ENCODE data around the gene NKX6-1. TPM values are rescaled to one million over a fixed set of nuclear protein-coding genes. Genes with fewer than 3 reads are reported as not detected.
A peak's percentile ranks its signal among the peaks of the same experiment; 100 is the strongest.

Gene NKX6-1
- polyA plus RNA-seq, 2 donors = 2.5 to 8.2 TPM

DNA sequence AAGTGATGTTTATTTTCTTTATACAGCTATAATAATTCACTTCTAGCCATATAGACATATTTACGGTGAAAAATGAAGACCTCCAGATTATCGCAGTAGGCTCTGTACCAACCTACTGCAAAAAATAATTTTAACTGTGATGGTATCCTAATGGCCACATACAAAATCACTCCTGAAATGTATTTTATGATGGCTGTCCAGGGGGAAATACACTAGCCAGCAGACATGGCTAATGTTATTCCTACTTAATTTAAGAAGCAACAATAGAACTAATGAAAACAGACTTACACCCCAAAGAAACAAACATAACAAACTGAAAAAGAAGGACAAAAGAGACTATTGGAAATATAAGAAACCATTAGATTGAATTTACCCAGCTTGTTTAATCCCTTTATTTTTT is 4.6 kb downstream of the NKX6-1 start:
- peaks cover 6 to 15% of the 10 kb centered on the region in 2 donors for H3K4me1 ChIP-seq (ENCODE audit: control insufficient read depth in 2 of 2, insufficient read depth in 2 of 2, low read length in 1 of 2)
- peaks cover 0 to 22% of the 10 kb centered on the region in 2 donors for H3K27me3 ChIP-seq (ENCODE audit: control insufficient read depth in 1 of 2, insufficient read depth in 2 of 2, low read length in 2 of 2)
- WGBS, 2 donors = 47 to 57% methylated on average over 2 of the region's 2 CpGs
- peaks cover 0 to 6% of the 10 kb centered on the region in 2 donors for H3K9me3 ChIP-seq (ENCODE audit: control insufficient read depth in 2 of 2, insufficient read depth in 1 of 2, low read depth in 1 of 2, low read length in 1 of 2)
- peaks cover 0 to 2% of the 10 kb centered on the region in 2 donors for H3K36me3 ChIP-seq (ENCODE audit: control insufficient read depth in 2 of 2, insufficient read depth in 2 of 2, low read length in 1 of 2)
- no peak overlapping the region for H3K4me3 ChIP-seq (ENCODE audit: low read depth in 1 of 2, low read length in 2 of 2)
- H3K27ac ChIP-seq (ENCODE audit: low read depth in 2 of 2, low read length in 1 of 2) = no peak overlapping the region

DNA sequence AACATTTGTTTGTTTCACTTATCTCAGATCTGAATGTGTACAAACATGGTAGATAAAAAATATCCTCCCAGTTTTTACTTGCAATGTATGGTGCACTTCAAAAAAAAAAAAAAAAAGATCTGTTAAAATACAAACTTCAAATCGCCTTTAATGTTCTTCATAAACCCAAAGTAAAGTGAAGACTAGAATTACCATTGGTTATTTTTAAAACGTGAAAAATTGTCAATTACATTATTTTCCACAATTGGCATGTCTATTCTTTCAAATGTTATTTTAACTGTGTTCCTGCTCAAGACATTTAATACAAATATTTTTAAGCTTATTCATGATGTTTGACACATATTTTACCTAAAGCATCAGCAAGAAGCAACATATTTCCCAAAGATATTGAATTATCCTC is 5.0 kb downstream of the NKX6-1 start:
- Histone ChIP-seq H3K27ac (ENCODE audit: low read depth in 2 of 2, low read length in 1 of 2) (no peak overlapping the region), H3K4me3 (ENCODE audit: low read depth in 1 of 2, low read length in 2 of 2) (no peak overlapping the region), H3K9me3 (ENCODE audit: control insufficient read depth in 2 of 2, insufficient read depth in 1 of 2, low read depth in 1 of 2, low read length in 1 of 2) (peaks cover 0 to 6% of the 10 kb centered on the region in 2 donors), H3K27me3 (ENCODE audit: control insufficient read depth in 1 of 2, insufficient read depth in 2 of 2, low read length in 2 of 2) (peaks cover 0 to 19% of the 10 kb centered on the region in 2 donors), H3K36me3 (ENCODE audit: control insufficient read depth in 2 of 2, insufficient read depth in 2 of 2, low read length in 1 of 2) (peaks cover 0 to 2% of the 10 kb centered on the region in 2 donors), H3K4me1 (ENCODE audit: control insufficient read depth in 2 of 2, insufficient read depth in 2 of 2, low read length in 1 of 2) (peaks cover 6 to 15% of the 10 kb centered on the region in 2 donors)
- WGBS, 2 donors = 28 to 34% methylated on average over 2 of the region's 2 CpGs

GRCh38 chr4:84493092-84493850 is 5.8 kb downstream of the NKX6-1 start:
- H3K4me3 ChIP-seq (ENCODE audit: low read depth in 1 of 2, low read length in 2 of 2) = peak overlapping the region; percentile 14 to 38
- 6 to 13% methylated on average over 58 to 62 of the region's 62 CpGs for WGBS, 2 donors
- peaks cover 0 to 2% of the 10 kb centered on the region in 2 donors for H3K36me3 ChIP-seq (ENCODE audit: control insufficient read depth in 2 of 2, insufficient read depth in 2 of 2, low read length in 1 of 2)
- H3K4me1 ChIP-seq (ENCODE audit: control insufficient read depth in 2 of 2, insufficient read depth in 2 of 2, low read length in 1 of 2) = peaks cover 6 to 9% of the 10 kb centered on the region in 2 donors
- H3K27me3 ChIP-seq (ENCODE audit: control insufficient read depth in 1 of 2, insufficient read depth in 2 of 2, low read length in 2 of 2) = peaks cover 0 to 19% of the 10 kb centered on the region in 2 donors
- H3K27ac ChIP-seq (ENCODE audit: low read depth in 2 of 2, low read length in 1 of 2) = peak overlapping the region; percentile 62 to 63
- peaks cover 0 to 6% of the 10 kb centered on the region in 2 donors for H3K9me3 ChIP-seq (ENCODE audit: control insufficient read depth in 2 of 2, insufficient read depth in 1 of 2, low read depth in 1 of 2, low read length in 1 of 2)

DNA sequence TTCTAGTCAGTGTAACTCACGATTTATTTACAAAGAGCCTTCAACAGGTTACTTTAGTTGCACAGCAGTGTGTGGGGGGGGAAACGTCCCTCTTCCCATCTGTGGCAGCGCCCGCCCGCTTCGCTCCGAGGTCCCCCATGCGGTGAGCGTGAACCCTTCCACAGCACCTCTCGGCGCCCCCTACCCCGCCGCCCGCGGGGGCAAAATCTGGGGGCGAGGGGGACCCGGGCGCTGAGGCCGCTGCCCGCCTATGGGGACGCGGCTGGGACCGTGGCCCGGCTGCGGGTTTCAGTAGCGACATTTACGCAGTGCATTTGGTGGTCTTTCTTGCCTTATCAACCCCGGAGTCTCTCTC is 6.4 kb downstream of the NKX6-1 start:
- H3K4me3 ChIP-seq (ENCODE audit: low read depth in 1 of 2, low read length in 2 of 2) = peak overlapping the region in 1 of 2 donors; percentile 38
- H3K27me3 ChIP-seq (ENCODE audit: control insufficient read depth in 1 of 2, insufficient read depth in 2 of 2, low read length in 2 of 2) = peaks cover 0 to 19% of the 10 kb centered on the region in 2 donors
- 9 to 22% methylated on average over 28 of the region's 28 CpGs for WGBS, 2 donors
- H3K36me3 ChIP-seq (ENCODE audit: control insufficient read depth in 2 of 2, insufficient read depth in 2 of 2, low read length in 1 of 2) = peaks cover 0 to 2% of the 10 kb centered on the region in 2 donors
- peaks cover 0 to 6% of the 10 kb centered on the region in 2 donors for H3K9me3 ChIP-seq (ENCODE audit: control insufficient read depth in 2 of 2, insufficient read depth in 1 of 2, low read depth in 1 of 2, low read length in 1 of 2)
- peak overlapping the region; percentile 24 to 63 for H3K27ac ChIP-seq (ENCODE audit: low read depth in 2 of 2, low read length in 1 of 2)
- H3K4me1 ChIP-seq (ENCODE audit: control insufficient read depth in 2 of 2, insufficient read depth in 2 of 2, low read length in 1 of 2) = peaks cover 2 to 7% of the 10 kb centered on the region in 2 donors

DNA sequence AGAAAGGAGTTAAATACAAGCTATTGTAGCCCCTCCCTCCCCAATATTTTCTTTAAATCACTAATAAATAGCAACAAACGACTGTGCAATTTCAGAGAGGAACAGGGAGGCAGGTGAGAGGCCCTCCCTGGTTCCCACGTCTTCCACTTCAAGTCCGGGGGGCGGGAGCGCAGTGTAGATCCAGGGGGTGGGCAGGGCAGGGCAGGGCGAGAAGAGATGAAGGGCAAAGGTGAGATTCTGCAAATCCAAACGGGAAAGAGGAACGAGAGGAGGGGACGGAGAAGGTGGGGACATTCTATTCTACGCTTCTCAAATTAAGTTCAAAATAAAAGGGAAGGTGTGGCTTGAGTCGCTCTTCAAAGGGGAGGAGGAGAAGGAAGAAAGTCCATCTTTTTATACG is 6.8 kb downstream of the NKX6-1 start:
- H3K36me3 ChIP-seq (ENCODE audit: control insufficient read depth in 2 of 2, insufficient read depth in 2 of 2, low read length in 1 of 2) = peaks cover 0 to under 1% of the 10 kb centered on the region in 2 donors
- peak overlapping the region in 1 of 2 donors; percentile 38 for H3K4me3 ChIP-seq (ENCODE audit: low read depth in 1 of 2, low read length in 2 of 2)
- H3K27me3 ChIP-seq (ENCODE audit: control insufficient read depth in 1 of 2, insufficient read depth in 2 of 2, low read length in 2 of 2) = peaks cover 0 to 15% of the 10 kb centered on the region in 2 donors
- peaks cover 0 to 6% of the 10 kb centered on the region in 2 donors for H3K4me1 ChIP-seq (ENCODE audit: control insufficient read depth in 2 of 2, insufficient read depth in 2 of 2, low read length in 1 of 2)
- H3K27ac ChIP-seq (ENCODE audit: low read depth in 2 of 2, low read length in 1 of 2) = peak overlapping the region in 1 of 2 donors; percentile 51
- 25 to 36% methylated on average over 12 of the region's 12 CpGs for WGBS, 2 donors
- peaks cover 0 to 6% of the 10 kb centered on the region in 2 donors for H3K9me3 ChIP-seq (ENCODE audit: control insufficient read depth in 2 of 2, insufficient read depth in 1 of 2, low read depth in 1 of 2, low read length in 1 of 2)

GRCh38 chr4:84491481-84491880 is 7.6 kb downstream of the NKX6-1 start:
- H3K4me1 ChIP-seq (ENCODE audit: control insufficient read depth in 2 of 2, insufficient read depth in 2 of 2, low read length in 1 of 2) = peaks cover 0 to 6% of the 10 kb centered on the region in 2 donors
- peaks cover 0 to 6% of the 10 kb centered on the region in 2 donors for H3K9me3 ChIP-seq (ENCODE audit: control insufficient read depth in 2 of 2, insufficient read depth in 1 of 2, low read depth in 1 of 2, low read length in 1 of 2)
- H3K4me3 ChIP-seq (ENCODE audit: low read depth in 1 of 2, low read length in 2 of 2) = no peak overlapping the region
- no peaks in the 10 kb centered on the region for H3K36me3 ChIP-seq (ENCODE audit: control insufficient read depth in 2 of 2, insufficient read depth in 2 of 2, low read length in 1 of 2)
- WGBS, 2 donors = 41 to 52% methylated on average over 6 of the region's 6 CpGs
- H3K27ac ChIP-seq (ENCODE audit: low read depth in 2 of 2, low read length in 1 of 2) = peak overlapping the region in 1 of 2 donors; percentile 11
- H3K27me3 ChIP-seq (ENCODE audit: control insufficient read depth in 1 of 2, insufficient read depth in 2 of 2, low read length in 2 of 2) = peaks cover 0 to 14% of the 10 kb centered on the region in 2 donors

GRCh38 chr4:84490663-84491062 is 8.4 kb downstream of the NKX6-1 start:
- Histone ChIP-seq H3K27ac (ENCODE audit: low read depth in 2 of 2, low read length in 1 of 2) (no peak overlapping the region), H3K4me3 (ENCODE audit: low read depth in 1 of 2, low read length in 2 of 2) (no peak overlapping the region), H3K9me3 (ENCODE audit: control insufficient read depth in 2 of 2, insufficient read depth in 1 of 2, low read depth in 1 of 2, low read length in 1 of 2) (peaks cover 0 to 6% of the 10 kb centered on the region in 2 donors), H3K4me1 (ENCODE audit: control insufficient read depth in 2 of 2, insufficient read depth in 2 of 2, low read length in 1 of 2) (peaks cover 0 to 6% of the 10 kb centered on the region in 2 donors), H3K36me3 (ENCODE audit: control insufficient read depth in 2 of 2, insufficient read depth in 2 of 2, low read length in 1 of 2) (no peaks in the 10 kb centered on the region), H3K27me3 (ENCODE audit: control insufficient read depth in 1 of 2, insufficient read depth in 2 of 2, low read length in 2 of 2) (peaks cover 0 to 13% of the 10 kb centered on the region in 2 donors)
- 33 to 38% methylated on average over 1 of the region's 1 CpG for WGBS, 2 donors

DNA sequence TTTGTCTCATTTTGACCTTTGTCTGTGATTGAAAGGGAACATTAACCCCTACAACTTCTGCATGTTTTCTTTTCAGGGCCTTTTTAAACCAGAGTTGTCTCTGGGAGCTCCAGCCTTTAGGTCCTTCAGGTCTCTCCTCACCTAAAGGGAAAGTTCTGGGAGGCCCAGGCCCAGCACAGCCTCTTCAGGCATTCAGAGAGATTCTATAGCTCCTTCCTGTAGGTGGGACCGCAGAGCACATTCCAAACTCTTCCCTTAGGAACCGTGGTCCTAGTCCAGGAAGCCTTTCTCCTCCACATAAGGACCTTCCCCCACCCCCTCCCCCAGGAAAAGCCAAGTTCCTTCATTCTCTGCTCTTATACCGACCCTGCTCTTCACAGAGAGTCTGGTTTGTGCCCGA is 14.9 kb downstream of the NKX6-1 start:
- no peak overlapping the region for H3K4me3 ChIP-seq (ENCODE audit: low read depth in 1 of 2, low read length in 2 of 2)
- H3K36me3 ChIP-seq (ENCODE audit: control insufficient read depth in 2 of 2, insufficient read depth in 2 of 2, low read length in 1 of 2) = no peaks in the 10 kb centered on the region
- 52 to 67% methylated on average over 4 of the region's 4 CpGs for WGBS, 2 donors
- no peak overlapping the region for H3K27ac ChIP-seq (ENCODE audit: low read depth in 2 of 2, low read length in 1 of 2)
- H3K9me3 ChIP-seq (ENCODE audit: control insufficient read depth in 2 of 2, insufficient read depth in 1 of 2, low read depth in 1 of 2, low read length in 1 of 2) = peaks cover 0 to 2% of the 10 kb centered on the region in 2 donors
- peaks cover 0 to 17% of the 10 kb centered on the region in 2 donors for H3K27me3 ChIP-seq (ENCODE audit: control insufficient read depth in 1 of 2, insufficient read depth in 2 of 2, low read length in 2 of 2)
- peaks cover 2 to 5% of the 10 kb centered on the region in 2 donors for H3K4me1 ChIP-seq (ENCODE audit: control insufficient read depth in 2 of 2, insufficient read depth in 2 of 2, low read length in 1 of 2)

GRCh38 chr4:84483688-84484087 is 15.4 kb downstream of the NKX6-1 start:
- Histone ChIP-seq H3K27ac (ENCODE audit: low read depth in 2 of 2, low read length in 1 of 2) (no peak overlapping the region), H3K9me3 (ENCODE audit: control insufficient read depth in 2 of 2, insufficient read depth in 1 of 2, low read depth in 1 of 2, low read length in 1 of 2) (peaks cover 0 to 2% of the 10 kb centered on the region in 2 donors), H3K36me3 (ENCODE audit: control insufficient read depth in 2 of 2, insufficient read depth in 2 of 2, low read length in 1 of 2) (no peaks in the 10 kb centered on the region), H3K4me3 (ENCODE audit: low read depth in 1 of 2, low read length in 2 of 2) (no peak overlapping the region), H3K4me1 (ENCODE audit: control insufficient read depth in 2 of 2, insufficient read depth in 2 of 2, low read length in 1 of 2) (peaks cover 2 to 5% of the 10 kb centered on the region in 2 donors), H3K27me3 (ENCODE audit: control insufficient read depth in 1 of 2, insufficient read depth in 2 of 2, low read length in 2 of 2) (peaks cover 0 to 17% of the 10 kb centered on the region in 2 donors)
- WGBS, 2 donors = 47 to 64% methylated on average over 20 of the region's 20 CpGs
